Measurements from ENCODE around the gene KCNQ2. TPM values are rescaled to one million over a fixed set of nuclear protein-coding genes. Genes with fewer than 3 reads are reported as not detected.

KCNQ2 gene
- polyA plus RNA-seq, 3 donors: not detected

DNA sequence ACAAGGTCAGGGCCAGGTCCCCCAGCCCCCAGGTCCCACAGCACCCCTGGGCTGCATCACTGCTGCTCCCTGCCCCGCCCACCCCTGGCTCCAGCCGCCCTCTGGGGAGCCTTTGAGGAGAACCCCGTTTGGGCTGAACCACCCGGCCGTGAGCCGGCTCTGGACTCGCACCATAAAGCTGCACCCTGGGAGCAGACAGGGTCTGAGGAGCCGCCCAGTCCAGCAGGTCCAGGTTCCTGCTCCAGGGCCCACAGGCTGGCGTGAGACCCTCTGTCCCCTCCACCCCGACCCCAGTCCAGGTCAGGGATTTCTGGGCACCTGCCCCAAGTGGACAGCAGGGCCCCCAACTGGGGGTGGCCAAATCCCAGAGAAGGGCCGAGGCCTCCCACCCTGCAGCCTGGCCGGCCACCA, 119.6 kb downstream of the KCNQ2 start:
- Histone ChIP-seq H3K9me3 (replicated peaks in 1 of 2; ENCODE audit: control insufficient read depth in 1 of 2, insufficient read depth in 1 of 2, low read length in 2 of 2) (peaks cover 9 to 19% of the 10 kb centered on the region in 2 donors), H3K9ac (ENCODE audit: insufficient read depth, low read length, poor library complexity, severe bottlenecking) (no peak overlapping the region), H3K79me2 (ENCODE audit: insufficient read depth, low read length) (no peaks in the 10 kb centered on the region), H3K36me3 (replicated peaks in 1 of 2; ENCODE audit: control insufficient read depth in 1 of 2, insufficient read depth in 2 of 2, low read length in 2 of 2) (no peaks in the 10 kb centered on the region), H3K4me1 (ENCODE audit: control insufficient read depth in 1 of 2, insufficient read depth in 2 of 2, low read length in 2 of 2) (no peaks in the 10 kb centered on the region), H3K27ac (ENCODE audit: low read depth in 1 of 2, low read length in 2 of 2) (no peak overlapping the region), H3K4me3 (replicated peaks in 1 of 3; ENCODE audit: low read depth in 2 of 3, low read length in 3 of 3) (no peak overlapping the region), H2AFZ (ENCODE audit: insufficient read depth, low read depth, low read length, poor library complexity, severe bottlenecking) (no peak overlapping the region), H4K20me1 (ENCODE audit: insufficient read depth, low read length) (no peaks in the 10 kb centered on the region), H3K27me3 (ENCODE audit: control insufficient read depth in 2 of 2, insufficient read depth in 2 of 2, low read length in 2 of 2) (no peaks in the 10 kb centered on the region), H3K4me2 (replicated peaks; ENCODE audit: extremely low read depth, low read length, poor library complexity, severe bottlenecking) (no peak overlapping the region)
- H3K4me3 Mint-ChIP-seq: no peak overlapping the region
- no peaks in the 10 kb centered on the region for H3K4me1 Mint-ChIP-seq
- intact Hi-C loops (cut with micrococcal nuclease): no loop called here
- WGBS (ENCODE audit: insufficient coverage): 58% methylated on average over 11 of the region's 12 CpGs
- no peaks in the 10 kb centered on the region for H3K36me3 Mint-ChIP-seq
- peaks cover 5 to 23% (median 12%) of the 10 kb centered on the region in 7 donors for H3K9me3 Mint-ChIP-seq
- peaks cover 0 to 3% (median 1%) of the 10 kb centered on the region in 3 donors for H3K27me3 Mint-ChIP-seq (ENCODE audit: low read depth in 3 of 3)
- DNase-seq: no peak
- H3K27ac Mint-ChIP-seq: no peak overlapping the region
- TF ChIP-seq, protein P1, sequence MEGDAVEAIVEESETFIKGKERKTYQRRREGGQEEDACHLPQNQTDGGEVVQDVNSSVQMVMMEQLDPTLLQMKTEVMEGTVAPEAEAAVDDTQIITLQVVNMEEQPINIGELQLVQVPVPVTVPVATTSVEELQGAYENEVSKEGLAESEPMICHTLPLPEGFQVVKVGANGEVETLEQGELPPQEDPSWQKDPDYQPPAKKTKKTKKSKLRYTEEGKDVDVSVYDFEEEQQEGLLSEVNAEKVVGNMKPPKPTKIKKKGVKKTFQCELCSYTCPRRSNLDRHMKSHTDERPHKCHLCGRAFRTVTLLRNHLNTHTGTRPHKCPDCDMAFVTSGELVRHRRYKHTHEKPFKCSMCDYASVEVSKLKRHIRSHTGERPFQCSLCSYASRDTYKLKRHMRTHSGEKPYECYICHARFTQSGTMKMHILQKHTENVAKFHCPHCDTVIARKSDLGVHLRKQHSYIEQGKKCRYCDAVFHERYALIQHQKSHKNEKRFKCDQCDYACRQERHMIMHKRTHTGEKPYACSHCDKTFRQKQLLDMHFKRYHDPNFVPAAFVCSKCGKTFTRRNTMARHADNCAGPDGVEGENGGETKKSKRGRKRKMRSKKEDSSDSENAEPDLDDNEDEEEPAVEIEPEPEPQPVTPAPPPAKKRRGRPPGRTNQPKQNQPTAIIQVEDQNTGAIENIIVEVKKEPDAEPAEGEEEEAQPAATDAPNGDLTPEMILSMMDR (IDR thresholded peaks at IDR 0.05): no peak

DNA sequence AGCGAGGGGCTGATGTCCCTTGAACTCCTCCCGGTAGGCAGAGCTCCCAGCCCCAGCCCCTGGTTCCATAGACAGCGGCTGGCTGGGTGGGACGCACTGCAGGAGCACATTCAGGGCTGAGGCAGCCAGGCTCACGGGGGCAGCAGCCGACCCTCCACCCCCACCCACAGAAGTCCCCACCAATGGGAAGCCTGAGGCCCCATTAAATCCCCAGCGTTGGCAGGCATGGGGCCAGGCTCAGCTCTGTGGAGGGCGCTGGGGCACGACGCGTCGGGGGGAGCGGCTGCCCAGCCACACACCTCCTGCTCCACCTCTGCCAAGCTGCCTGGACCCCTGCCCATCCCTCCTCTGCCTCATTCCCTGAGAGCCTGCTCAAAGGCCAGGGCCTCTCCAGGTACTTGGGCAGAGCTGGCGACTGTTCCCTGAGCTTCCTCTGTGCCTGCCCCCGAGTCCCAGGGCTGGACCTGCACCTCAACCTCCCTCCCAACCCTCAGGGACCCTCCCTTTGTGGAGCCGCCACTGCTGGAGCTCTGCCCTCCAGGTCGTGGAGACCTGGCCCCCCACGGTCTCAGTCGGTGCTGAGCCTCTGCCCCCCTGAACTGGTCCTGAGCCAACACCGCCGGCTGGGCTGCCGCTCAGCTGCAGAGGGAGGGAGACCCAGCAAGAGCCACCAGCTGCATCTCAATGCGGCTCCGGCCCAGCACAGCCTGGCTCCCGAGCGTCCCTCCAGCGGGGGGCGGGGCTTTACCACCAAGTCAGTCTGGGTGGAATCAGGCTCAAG, 120.5 kb downstream of the KCNQ2 start:
- Mint-ChIP-seq H3K27me3 (ENCODE audit: low read depth in 3 of 3) (peaks cover 0 to 3% (median 1%) of the 10 kb centered on the region in 3 donors), H3K4me3 (no peak overlapping the region), H3K4me1 (no peaks in the 10 kb centered on the region), H3K36me3 (no peaks in the 10 kb centered on the region), H3K27ac (no peak overlapping the region), H3K9me3 (peaks cover 5 to 23% (median 12%) of the 10 kb centered on the region in 7 donors)
- Histone ChIP-seq H3K36me3 (replicated peaks in 1 of 2; ENCODE audit: control insufficient read depth in 1 of 2, insufficient read depth in 2 of 2, low read length in 2 of 2) (no peaks in the 10 kb centered on the region), H3K79me2 (ENCODE audit: insufficient read depth, low read length) (no peaks in the 10 kb centered on the region), H2AFZ (ENCODE audit: insufficient read depth, low read depth, low read length, poor library complexity, severe bottlenecking) (no peak overlapping the region), H3K27ac (ENCODE audit: low read depth in 1 of 2, low read length in 2 of 2) (no peak overlapping the region), H4K20me1 (ENCODE audit: insufficient read depth, low read length) (no peaks in the 10 kb centered on the region), H3K27me3 (ENCODE audit: control insufficient read depth in 2 of 2, insufficient read depth in 2 of 2, low read length in 2 of 2) (no peaks in the 10 kb centered on the region), H3K4me2 (replicated peaks; ENCODE audit: extremely low read depth, low read length, poor library complexity, severe bottlenecking) (no peak overlapping the region), H3K9ac (ENCODE audit: insufficient read depth, low read length, poor library complexity, severe bottlenecking) (no peak overlapping the region), H3K9me3 (replicated peaks in 1 of 2; ENCODE audit: control insufficient read depth in 1 of 2, insufficient read depth in 1 of 2, low read length in 2 of 2) (peaks cover 9 to 19% of the 10 kb centered on the region in 2 donors), H3K4me1 (ENCODE audit: control insufficient read depth in 1 of 2, insufficient read depth in 2 of 2, low read length in 2 of 2) (no peaks in the 10 kb centered on the region), H3K4me3 (replicated peaks in 1 of 3; ENCODE audit: low read depth in 2 of 3, low read length in 3 of 3) (no peak overlapping the region)
- intact Hi-C loops (cut with micrococcal nuclease): no loop called here
- WGBS (ENCODE audit: insufficient coverage): 45% methylated on average over 27 of the region's 28 CpGs
- TF ChIP-seq, protein P1 (IDR thresholded peaks at IDR 0.05): no peak
- DNase-seq: no peak
